GM18867 (cell line): ENCODE data around the gene STX17.

Experiments used
- ATAC-seq: cut with Tn5 transposase; IDR thresholded peaks from one replicate; pipeline ENCODE4 v1.9.1; 2021; ENCODE audit warnings: mild to moderate bottlenecking, moderate library complexity; ENCODE audit not compliant: unreplicated experiment

Gene STX17

DNA sequence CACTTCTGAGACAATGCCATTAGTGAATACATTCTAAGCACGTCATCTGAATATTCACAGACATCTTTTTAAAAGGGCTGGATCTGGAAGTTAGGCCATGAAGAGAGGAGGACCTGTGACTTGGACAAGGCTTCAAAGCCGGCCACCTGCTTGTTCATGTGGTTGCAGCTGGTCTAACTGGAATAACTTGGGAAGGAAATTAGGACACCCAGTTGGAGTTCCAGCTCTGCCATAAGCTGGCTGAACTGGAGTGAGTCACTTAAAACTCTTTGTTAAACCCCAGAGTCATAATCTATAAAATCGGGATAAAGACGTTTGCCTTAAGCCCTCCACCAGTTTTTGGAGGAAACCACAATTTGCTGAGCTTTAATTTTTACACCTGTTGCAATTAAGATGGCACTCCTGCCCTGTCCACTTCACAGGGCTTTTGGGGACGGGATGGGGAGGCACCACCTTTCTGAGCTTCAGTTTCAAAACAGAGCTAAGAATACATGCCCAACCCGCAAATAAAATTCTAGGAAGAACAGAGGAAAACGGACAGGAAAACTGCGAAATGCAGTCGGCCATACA lies 536 bp upstream of the STX17 start:
- peak; percentile 3 for ATAC-seq

DNA sequence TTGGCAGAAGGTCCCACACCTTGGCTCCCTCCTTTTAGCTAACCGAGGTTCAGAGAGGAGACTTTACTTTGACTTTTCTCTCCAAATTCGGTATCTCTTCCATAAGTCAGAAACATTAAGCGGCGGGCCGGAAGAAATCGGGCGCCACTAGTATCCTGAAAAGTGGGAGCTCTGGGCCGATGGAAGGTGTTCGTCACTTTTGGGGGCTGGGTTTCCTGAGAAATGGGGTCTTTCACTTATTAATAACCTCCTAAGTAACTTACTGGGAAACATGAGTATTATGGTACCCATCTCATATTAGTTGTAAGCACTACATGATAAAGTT lies 716 bp downstream of the STX17 start:
- ATAC-seq = no peak

DNA sequence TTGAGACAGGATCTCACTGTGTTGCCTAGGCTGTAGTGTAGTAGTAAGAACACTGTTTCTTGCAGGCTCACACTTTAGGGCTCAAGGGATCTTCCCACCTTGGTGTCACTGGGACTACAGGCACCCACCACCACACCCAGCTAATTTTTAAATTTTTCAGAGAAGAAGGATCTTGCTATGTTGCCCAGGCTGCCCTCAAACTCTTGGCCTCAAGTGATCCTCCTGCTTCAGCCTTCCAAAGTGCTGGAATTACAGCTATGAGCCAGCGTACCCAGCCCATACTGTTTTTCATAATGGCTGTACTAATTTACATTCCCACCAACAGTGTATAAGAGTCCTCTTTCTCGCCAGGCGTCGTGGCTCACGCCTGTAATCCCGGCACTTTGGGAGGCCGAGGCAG lies 5.1 kb downstream of the STX17 start:
- no peak for ATAC-seq

DNA sequence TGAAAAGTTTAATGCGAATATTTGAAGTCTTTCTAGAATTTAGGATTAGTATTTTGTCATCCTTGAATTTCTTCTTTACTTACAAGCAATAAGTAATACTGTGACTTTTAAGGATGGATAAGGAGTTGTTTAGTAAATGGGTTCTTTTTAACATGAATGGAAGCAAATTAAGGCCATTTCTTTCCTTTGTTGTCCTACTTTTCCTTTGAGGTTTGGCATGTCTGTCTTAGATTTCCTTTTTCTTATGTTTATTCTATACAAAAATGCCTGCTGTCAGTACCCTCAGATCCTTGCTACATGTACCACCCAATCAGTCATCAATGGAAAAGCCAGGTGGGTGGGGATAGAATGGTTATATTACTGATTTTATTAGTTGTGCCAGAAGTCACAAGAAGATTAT lies 10.2 kb downstream of the STX17 start:
- no peak for ATAC-seq

DNA sequence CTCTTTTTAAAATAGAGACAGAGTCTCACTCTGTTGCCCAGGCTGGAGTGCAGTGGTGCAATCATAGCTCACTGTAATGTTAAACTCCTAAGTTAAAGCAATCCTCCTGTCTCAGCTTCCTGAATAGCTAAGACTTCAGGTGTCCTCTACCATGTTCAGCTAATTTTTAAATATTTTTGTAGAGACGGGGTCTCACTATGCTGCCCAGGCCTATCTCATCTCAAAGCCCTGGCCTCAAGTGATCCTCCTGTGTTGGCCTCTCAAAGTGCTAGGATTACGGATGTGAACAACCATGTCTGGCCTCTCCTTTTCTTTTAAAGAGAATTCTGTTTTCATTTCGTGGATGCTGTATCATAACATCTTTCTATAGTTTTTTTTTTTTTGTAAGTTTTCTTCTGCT lies 11.7 kb downstream of the STX17 start:
- no peak for ATAC-seq

DNA sequence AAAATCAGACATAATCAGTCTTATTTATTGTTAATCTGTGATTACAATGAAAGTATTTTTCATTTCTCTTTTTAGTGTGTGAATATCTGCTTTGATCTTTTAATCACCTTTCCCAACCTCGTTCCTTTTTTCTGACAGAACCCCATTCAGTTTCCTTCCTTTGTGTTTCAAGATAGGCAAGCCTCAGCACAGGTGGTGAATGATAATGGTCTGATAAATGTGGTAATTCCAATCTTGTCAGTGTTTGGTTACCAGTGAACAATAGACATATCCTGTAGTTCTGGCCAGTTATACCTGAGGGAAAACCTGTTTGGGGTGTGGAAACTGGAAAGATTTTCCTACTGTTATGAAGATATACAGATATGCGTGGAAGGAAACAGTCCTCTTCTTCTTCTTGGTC lies 13.5 kb downstream of the STX17 start:
- ATAC-seq = no peak

DNA sequence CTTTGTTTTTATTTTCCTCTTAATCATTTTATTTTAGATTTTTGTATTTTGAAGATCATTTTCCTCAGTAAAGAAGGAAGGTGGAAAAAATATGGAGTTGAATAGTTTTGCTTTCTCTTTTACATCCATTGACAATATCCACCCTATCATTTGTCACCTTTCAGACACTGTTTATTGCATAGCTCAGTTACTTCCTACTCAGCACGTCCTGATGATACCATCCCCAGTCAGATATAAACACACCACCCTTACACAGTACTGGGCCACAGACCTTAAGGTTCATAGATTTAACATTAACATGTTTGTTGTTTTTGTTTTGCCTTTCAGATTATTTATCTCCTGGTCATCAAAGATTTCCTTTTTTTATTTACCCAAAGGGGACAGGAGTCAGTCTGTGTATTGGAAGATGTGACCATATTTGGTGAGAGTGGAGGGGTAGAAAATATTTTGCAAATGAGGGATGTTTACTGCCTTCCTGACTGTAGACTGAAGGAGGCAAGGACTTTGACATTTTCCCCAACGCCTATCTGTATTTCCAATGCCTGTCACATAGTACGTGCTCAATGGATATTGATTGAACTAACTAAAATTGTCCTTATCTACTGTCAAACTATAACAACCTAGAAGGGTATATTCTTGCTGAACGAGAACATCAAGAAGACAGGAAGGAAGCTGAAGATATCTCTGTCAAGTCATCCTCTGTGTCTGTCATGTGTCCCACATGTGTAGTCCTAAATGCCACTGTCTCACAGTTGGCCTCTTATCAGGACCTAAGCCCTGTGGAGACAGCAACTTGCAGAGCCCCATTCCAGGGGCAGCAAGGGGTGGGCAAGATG lies 15.6 kb downstream of the STX17 start:
- ATAC-seq = no peak

DNA sequence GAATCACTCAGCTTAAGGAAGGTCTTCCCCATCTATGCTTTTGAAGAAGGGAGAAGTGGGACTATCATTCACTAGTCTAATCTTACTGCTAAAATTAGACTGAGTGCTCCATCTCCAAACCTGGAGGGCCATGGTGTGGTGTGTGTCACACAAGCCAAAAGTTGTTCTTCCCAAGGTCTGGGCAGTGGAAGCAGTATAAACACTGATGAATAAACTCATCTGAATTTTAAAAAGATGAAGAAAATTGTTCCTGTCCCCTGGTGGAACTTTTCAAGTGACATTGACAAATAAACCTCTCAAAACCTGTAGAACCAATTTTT lies 16.2 kb downstream of the STX17 start:
- no peak for ATAC-seq

DNA sequence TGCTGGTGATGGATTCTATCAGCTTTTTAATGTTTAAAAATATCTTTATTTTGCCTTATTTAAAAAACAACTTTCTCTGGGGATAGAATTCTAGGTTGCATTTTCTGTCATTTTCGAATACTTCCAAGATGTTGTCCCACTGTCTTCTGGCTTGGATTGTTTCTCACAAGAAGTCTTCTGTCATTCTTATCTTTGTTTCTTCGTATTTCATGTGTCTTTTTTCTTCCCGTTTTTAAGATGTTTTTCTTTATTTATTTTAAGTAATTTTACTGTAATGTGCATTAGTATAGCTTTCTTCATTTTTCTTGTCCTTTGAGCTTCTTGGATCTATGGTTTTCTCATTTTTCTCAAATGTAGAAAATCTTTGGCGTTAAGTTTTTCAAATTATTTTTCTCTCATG lies 19.1 kb downstream of the STX17 start:
- ATAC-seq = no peak

DNA sequence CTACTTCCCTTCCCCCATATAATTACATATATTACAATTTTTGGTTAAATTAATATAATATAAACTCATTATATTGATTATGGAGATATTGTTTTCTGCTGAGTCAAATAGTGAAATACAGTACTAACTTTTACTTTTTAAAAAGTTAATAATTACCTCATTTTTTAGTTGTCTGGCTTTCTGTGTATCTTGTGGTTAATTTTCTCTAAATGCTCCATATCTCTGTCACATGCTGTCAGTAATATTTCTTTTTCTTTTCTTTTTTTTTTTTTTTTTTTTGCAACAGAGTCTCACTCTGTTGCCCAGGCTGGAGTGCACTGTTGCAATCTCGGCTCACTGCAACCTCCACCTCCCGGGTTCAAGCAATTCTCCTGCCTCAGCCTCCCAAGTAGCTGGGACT lies 23.2 kb downstream of the STX17 start:
- no peak for ATAC-seq

DNA sequence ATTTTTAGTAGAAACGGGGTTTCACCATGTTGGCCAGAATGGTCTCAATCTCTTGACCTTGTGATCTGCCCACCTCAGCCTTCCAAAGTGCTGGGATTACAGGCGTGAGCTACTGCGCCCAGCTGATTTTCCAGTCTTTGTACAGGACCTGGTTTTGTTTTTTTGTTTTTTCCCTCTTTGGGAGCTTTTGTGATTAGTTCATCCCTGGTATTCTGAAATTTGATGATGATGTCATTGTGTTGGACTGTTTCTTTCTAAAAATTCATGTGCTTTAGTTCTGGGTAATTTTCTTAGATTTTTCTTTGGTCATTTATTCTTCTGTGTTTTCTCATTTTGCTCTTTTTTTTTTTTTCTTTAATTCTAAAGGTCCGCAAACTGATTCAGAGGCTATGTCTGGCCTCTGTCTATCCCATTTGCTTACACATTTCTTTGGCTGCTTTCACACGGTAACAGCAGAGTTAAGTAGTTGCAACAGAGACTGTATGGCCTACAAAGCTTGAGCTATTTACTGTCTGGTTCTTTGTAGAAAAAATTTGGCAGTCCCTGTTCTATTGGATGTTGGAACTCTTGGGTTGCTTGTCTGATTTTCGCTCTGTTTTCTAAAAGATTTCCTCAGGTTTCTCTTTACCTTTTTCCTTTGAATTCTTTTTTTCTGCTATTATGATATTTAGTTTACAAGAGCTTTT lies 24.8 kb downstream of the STX17 start:
- ATAC-seq = no peak

DNA sequence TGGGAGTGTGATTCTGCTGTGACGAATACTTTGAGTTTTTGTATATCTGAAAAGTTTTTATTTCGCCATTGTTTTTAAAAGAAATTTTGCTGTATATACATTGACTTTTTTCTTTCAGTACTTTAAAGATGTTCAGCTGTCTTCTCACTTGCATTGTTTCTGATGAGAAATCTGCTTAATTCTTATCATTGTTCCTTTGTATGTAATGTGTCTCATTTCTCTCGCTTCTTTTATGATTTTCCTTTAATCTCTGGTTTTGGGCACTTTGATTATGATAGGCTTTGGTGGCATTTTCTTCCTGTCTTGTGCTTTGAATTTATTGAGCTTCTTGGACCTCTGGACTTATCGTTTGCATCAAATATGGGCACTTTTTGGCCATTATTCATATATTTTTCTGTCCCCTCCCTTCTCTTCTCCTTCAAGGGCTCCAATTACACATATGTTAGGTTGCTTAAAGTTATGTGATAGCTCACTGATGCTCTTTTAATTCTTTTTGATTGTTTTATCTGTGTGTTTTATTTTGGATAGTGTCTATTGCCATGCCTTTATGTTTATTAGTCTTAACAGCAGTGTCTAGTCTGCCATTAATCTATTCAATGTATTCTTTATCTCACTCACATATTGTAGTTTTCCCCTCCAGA lies 30.6 kb downstream of the STX17 start:
- ATAC-seq = no peak

DNA sequence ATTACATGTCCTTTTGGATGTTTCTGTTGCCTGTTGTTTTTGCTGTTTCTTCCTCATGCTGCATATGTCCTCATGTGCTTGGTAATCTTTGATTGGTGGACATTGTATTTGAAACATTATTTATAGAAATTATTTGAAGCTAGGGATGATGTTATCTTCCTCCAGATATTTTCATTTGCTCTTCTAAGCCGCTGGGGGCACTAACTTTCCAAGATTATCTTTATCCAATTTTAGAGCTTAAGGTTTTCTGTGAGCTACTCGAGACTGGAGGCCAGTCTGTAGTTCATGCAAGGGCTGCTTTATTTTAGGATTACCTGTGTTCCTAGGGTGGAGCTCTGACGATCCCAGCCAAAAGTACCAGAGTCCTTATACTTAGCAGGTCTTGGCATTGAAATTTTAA lies 40.9 kb downstream of the STX17 start:
- ATAC-seq = no peak

DNA sequence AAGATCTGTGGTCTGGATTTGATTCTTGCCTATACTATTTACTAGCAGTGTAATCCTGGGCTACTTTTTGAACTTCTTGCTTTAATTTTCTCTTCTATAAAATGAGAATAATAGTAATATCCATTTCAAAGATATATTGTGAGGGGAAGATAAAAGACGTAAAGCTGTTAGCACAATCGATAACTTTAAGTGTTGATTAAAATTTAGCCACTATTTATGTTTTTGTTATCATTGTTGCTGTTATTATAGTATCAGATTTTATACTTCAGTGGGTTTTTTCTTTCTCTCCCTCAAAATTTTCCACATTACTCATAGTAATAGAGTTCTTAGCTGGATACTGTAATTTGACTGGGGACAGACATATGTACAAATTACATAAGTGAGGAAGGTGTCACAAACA lies 42.0 kb downstream of the STX17 start:
- ATAC-seq = no peak

DNA sequence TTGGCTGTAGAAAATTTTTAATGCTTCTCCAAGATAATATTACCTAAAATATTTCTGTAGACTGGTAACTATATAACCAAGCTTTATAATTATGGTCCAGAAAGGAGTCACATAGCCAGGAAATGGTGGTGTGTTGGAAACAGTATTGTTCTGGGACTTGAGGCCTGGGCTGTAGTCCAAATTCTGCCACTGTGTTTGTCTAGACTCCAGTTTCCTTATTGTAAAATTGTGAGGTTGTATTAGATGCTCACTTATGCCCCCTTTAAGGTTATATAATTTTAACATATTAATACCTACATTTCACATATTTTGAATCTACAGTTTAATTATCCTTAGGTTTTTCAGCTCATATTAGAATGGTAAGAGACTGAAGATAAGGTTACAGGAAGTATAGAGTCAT lies 42.4 kb downstream of the STX17 start:
- ATAC-seq = no peak

DNA sequence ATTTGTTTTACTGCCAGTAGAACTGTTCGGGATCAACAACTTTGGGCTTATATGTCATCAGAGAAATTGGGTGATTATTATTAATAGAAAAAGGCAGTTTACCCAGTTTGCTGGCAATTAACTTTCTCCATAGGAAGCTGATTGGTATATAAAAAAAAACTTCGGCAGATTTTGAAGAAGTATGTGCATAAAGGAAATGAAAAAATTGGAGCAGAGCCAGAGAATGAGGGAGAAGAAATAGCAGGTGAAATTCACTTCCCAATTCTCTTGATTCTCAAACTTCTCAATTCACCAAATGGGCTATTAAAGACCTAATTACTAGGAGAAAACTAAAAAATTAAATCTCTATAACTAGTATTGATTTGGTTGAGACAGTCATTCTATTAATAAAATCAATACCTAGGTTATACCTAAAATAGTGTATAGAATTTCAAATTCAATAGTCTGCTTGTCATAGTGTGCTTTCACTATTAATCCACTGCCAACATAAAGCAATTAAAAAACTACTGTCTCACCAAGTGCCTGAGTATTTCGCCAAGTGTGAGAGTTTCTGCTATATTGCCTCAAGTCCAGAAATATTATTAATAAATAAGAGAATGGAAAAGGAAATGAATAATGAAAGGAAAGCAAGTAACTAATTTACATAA lies 47.5 kb downstream of the STX17 start:
- ATAC-seq = peak; percentile 58

DNA sequence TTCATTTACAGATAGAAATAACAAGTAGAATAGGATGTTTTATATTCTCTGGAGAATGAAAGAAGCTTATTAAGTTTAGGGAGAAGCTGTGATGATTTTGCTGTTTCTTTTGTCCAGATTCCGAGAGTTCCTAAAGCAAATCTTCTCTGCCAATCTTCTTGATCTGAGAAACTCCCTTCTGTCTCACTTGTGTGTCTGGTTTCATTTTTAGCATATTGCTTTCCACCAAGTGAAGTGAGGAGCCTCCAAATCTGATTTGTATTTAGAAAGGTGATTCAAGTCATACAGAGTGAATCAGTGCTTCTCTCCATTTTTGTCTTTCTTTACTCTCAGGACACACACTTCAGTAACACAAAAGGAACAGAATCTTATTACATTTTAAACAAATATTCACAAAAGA lies 48.4 kb downstream of the STX17 start:
- ATAC-seq = peak; percentile 44

DNA sequence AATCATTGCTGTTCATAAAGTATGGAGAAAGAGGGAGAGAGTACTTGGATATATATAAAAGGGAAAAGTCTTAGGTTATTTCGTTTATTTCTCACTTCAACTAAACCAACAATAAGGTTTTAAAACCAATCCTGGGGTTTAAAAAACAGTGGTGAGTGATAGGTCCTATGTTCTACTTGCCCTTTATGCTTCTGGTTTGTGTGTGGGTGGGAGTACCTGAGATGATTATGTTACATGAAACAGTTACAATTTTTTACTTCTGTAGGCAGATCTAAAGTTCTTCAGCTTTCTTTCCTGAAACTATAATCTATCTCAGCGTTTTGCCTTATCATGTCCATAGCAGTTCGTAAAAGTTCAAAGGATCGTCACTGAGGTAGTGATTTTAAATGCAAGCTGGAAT lies 49.2 kb downstream of the STX17 start:
- no peak for ATAC-seq

DNA sequence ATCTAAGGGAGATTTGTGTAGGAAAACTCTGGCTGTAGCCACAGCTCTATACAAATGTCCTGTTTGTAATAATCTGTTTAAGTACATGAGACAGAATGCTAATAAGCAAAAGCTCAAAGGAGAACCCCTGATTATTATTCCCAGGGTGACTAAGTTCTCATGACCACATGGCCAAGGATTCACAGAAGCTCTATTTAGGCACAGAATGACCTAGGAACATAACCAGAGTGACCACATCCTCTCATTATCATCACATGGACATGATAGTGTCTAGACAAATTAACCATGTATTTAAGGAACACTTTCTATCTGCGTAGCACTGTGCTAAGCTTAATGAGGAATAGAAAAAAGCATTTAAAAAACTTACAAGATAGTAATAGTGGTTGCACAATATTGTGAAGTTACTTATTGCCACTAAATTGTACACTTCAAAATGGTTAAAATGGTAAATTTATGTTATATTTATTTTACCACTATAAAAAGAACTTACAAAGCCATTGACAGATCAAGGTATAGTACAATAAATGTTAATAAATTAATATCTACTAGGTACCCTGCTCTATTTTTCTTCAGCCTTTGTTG lies 56.3 kb downstream of the STX17 start:
- ATAC-seq = no peak

DNA sequence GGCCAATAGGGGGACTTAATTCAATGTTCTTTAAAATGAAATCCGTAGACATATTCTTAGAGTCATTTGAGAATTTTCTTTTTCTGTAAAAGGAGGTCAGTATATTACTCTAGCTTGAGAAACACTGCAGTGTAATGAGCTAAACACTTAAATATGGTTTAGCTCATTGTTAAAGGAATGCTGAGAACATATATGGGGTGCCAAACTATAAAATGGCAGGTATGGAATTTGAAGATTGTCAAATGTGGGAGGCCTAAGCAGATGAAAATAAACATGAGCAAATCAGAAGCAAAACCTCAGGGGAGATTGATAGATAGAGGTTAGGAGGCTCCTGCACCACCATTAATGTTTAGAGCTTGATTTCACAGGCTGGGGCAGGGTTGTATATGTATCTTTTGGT lies 57.9 kb downstream of the STX17 start:
- no peak for ATAC-seq

DNA sequence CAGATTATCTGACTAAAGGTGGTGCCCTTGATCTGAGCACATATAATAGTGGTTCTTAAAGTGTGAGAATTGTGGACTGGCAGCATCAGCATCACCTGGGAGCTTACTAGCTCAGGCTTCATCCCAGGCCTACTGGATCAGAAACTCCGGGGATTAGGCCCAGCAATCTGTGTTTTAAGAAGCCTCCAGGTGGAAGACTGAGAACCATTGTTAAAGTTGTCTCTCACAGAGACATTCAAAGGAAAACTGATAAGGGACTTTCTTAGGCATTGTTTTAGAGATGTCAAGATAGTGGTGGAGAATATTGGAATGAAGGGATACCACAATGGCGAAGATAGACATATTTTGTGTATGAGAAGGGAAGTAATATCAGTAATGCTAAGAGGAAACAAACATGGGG lies 59.5 kb downstream of the STX17 start:
- ATAC-seq = no peak
